GM18907 (cell line): Measurements from ENCODE around the gene SUMF1.

Source experiments
- ATAC-seq: cut with Tn5 transposase; IDR thresholded peaks from one replicate; pipeline ENCODE4 v1.9.1; 2021; ENCODE audit warnings: mild to moderate bottlenecking, moderate library complexity; ENCODE audit not compliant: unreplicated experiment

Gene SUMF1

GRCh38 chr3:4394567-4394966 lies 72.5 kb downstream of the SUMF1 start:
- ATAC-seq, result no peak

DNA sequence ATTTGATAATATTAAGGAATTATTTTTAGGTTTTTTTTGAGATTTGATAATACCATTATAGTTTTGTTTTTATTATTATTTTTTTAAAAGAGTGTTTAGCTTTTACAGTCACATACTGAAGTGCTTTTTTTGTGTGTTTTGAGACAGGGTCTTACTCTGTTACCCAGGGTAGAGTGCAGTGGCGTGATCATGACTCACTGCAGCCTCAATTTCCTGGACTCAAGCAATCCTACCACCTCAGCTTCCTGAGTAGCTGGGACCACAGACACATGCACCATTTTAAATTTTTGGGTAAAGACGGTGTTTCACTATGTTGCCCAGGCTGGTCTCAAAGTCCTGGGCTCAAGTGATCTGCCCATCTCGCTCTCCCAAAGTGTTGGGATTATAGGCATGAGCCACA lies 73.0 kb downstream of the SUMF1 start:
- no peak for ATAC-seq

DNA sequence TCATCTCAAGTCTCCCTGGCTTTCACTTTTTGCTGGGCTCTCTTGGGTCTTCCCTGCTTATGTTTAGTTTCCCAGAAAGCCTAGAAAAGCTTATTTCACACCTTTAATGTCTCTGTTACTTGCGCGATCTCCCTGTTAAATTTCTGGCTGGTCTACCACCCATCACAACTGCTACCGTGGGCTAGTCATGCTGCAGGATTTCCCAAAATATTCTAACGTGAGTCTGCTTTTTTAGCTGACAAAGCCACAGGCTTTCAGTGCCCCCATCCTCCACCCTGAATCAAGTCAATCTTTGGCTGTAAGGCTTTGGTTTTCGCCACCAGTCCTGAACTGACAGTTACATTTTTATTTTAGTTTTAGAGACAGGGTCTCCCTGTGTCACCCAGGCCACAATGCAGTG lies 74.1 kb downstream of the SUMF1 start:
- no peak for ATAC-seq

DNA sequence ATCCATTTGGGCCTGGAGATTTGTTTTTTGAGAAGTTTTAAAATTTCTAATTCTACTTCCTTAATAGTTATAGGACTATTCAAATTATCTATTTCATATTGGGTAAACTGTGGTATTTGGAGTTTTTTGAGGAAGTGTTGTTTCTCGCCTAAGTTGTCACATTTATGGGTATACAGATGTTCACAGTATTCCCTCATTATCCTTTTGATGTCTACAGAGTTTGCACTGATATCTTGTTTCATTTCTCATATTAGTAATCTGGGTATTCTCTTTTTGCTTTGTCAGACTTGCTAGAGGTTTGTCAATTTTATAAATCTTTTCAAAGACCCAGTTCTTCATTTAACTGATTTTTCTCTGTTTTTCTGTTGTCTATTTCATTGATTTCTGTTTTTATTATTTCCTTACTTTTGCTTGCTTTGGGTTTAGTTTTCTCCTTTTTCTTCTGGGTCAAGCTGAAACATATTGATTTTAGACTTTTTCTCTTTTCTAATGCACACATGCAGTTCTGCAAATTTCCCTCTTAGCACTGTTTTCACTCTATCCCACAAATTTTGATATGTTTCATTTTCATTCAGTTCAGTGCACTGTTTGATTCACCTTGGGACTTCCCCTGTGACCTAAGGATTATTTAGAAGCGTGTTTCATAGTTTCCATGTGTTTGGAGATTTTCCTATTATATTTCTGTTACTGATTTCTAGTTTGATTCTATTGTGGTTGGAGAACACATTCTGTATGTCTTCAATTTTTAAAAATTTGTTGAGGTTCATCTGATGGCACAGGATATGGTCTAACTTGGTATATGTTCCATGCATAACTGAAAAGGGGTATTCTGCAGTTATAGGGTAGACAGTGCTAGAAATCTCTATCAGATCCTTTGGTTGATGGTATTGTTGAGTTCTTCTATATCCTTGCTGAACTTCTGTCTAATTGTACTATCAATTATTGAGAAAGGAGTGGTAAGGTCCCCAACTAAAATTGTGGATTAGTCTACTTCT lies 79.6 kb downstream of the SUMF1 start:
- peak; percentile 66 for ATAC-seq

GRCh38 chr3:4385201-4385600 lies 81.9 kb downstream of the SUMF1 start:
- ATAC-seq, result no peak

- no peak for ATAC-seq
These were observed 87.1 kb downstream of the SUMF1 start for GRCh38 chr3:4380013-4380412.

- no peak for ATAC-seq
These were observed 90.6 kb downstream of the SUMF1 start for GRCh38 chr3:4376499-4376898.

- no peak for ATAC-seq
These were observed 91.2 kb downstream of the SUMF1 start for GRCh38 chr3:4375911-4376310.

DNA sequence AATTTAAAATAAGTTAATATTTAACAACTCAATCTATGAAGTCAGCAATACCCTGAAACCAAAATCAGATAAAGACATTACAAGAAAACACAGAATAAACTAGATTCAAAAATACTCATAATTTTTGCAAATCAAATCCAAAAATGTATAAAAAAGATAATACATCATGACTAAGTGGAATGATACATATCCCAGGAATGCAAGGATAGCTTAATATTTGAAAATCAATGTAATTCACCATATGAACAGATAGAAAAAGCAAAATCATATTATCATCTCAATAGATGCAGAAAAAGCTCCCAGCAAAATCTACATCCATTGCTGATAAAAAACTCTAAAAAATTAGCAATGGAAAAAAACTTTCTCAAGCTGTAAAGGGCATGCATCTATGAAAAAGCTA lies 93.4 kb downstream of the SUMF1 start:
- ATAC-seq, result no peak

DNA sequence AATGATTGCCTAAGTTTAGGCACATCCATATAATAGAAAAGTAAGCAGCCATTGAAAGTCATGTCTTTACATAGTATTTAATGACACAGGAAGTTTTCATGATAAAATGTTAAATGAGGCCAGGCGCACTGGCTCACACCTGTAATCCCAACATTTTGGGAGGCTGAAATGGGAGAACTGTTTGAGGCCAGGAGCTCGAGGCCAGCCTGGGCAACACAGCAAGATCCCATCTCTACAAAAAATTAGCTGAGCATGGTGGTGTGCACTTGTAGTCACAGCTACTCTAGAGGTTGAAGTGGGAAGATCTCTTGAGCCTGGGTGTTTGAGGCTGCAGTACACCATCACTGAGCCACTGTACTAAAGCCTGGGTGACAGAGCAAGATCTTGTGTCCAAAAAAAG lies 104.5 kb downstream of the SUMF1 start:
- no peak for ATAC-seq

GRCh38 chr3:4360817-4361216 lies 106.3 kb downstream of the SUMF1 start:
- no peak for ATAC-seq

DNA sequence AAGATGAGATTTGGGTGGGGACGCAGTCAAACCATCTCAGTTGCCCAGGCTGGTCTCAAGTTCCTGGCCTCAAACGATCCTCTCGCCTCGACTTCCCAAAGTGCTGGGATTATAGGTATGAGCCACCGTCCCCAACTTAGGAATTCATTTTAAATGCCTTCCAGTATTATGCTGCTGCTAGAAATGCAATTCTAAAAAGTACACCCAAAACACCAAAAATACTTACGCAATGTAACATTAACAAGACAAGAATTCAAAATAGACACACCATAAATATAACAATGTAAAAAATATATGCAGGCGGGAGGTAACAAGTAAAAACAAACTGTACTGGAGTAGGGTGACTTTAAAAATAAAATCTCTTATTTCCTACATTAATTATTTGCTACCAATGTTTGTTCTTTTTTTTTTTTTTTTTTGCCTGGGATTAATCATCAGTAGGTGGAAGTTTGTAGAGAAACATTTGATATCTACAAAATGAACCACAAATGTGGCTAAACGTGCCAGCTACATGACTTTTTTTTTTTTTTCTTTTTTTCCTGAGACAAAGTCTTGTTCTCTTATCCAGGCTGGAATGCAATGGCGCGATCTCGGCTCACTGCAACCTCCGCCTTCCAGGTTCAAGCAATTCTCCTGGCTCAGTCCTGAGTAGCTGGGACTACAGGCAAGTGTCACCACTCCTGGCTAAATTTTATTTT lies 107.1 kb downstream of the SUMF1 start:
- ATAC-seq, result no peak

- ATAC-seq, result no peak
These were observed 108.8 kb downstream of the SUMF1 start for GRCh38 chr3:4358273-4358672.

DNA sequence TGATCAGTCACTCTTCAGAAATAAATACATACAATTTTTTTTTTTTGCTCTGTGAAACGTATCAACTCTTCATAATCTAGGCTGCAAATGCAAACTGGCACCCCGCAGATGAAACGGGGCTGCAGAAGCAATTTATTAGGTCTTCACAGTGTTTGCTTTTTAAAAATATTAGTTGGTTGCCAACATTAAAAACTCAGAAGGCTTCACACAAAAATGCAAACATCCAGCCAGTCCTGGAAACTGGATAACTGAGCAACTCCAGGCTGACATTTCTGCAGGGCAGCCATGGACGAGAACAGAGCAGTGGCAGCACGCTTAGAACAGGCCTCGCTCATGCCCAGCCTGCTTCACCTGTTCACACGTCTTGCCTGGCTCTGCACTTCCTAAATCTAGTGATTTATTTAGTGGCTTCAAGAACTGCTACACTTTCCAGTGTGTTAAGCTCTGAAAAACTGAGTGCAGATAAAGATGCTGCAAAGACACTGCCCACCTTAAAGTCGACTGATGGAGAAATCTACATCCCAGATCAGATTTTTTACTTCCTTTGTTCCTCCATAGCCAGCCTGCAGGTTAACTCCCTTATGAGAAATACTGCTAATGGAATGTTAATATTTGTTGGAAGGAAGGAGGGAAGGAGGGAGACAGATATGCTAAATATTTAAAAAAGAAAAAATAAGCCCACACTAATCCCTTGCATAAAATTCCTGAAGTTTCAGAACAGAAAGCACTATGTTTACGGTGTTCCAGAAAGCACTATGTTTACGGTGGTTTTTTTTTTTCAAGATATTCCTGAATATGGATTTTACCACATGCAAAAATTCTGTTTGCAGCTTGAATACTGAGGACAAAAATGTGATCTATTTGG lies 110.3 kb downstream of the SUMF1 start:
- ATAC-seq, result no peak

DNA sequence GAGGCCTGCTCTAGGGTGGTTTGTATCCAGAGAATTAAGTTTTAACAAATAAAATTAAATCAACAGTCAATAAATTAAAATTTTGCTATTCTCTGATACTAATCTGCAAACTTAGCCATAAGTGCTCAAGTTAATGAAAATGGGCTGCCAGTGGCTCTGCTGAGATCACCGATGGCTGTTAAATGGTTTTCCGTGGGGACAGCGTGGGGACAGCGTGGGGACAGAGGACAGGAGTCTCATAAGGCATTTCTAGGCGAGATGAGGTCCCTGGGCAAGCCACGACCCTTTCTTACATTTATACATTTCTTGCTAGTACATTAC lies 110.9 kb downstream of the SUMF1 start:
- ATAC-seq, result no peak

- ATAC-seq, result no peak
These were observed 111.5 kb downstream of the SUMF1 start for GRCh38 chr3:4355401-4356219.

GRCh38 chr3:4351872-4352271 lies 115.2 kb downstream of the SUMF1 start:
- no peak for ATAC-seq

DNA sequence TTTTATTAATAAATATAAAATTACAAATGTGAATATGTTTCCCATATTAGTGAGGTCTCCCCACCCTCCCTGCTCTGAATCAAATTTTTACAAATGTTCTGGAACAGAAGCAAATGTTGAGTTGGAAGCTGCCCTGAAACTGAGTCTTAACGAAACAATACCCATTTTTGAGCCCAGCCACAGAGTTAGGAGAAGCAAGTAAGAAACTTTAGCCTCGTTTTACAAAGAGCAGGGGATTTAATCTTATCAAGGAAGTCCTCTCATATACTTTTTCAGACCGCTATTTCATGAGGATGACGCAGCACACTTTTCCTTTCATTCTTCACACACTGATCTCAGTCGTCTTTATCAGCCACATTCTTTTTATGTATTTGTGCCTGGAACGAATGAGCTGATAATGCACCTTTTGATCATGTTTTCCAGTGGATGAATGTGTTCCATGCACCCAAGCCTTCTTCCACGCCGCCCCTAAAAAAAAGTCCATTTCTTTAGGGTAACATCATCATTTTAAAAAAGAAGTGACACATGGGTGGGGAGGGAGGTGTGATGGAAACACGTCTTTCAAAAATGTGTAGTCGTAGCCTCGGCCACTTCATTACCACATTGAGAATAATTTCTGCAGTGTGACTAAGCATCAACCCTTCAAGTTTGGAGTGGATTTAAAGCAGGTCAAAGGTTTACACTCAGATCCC lies 115.8 kb downstream of the SUMF1 start:
- peak; percentile 43 for ATAC-seq

DNA sequence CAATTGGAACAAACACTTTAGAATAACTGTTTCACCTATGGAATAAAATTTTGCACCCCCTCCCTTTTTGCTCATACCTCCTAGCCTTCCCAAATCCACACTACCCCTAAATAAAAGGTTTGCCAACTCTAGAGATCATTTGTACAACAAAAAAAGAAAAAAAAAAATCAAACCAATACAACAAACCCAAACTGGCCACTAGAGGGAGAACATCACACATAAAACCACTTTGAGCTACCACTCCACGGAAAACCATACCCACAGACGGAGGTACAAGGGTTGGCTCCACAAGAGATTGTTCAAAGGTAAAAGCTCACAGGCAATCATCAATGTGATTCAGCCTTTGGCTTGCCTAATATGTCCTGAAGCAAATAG lies 116.3 kb downstream of the SUMF1 start:
- peak; percentile 91 for ATAC-seq

- no peak for ATAC-seq
These were observed 123.8 kb downstream of the SUMF1 start for GRCh38 chr3:4343258-4343657.
